Kidney glomerular epithelial cell (primary cell): ENCODE results near the gene SIDT1.

Experiments used
- DNase-seq: peaks from one replicate; lab custom pipeline; 2025; lab: John Stamatoyannopoulos, UW

Gene SIDT1

DNA sequence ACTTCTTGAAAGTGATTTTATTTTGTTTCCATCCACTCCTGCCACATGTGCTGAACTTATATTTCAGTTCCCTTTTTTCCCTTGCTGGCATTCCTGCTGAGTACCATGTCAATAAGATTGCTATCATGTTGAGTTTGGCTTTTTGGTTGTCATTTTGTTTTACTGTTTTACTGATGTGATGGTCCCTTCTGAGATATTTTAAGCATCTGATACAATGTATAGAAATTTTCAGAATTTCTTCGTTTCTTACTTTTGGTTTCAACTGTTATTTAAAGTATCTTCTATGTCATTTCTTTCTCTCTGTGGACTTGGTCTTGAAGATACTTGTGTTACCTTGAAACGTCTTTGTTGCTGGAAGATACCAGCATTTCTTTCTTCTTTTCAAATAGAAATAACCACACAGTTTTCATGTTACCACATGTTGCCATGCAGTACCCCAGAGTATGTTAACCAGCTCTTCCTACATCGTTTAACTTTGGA, 14.1 kb downstream of the SIDT1 start:
- no peak for DNase-seq

DNA sequence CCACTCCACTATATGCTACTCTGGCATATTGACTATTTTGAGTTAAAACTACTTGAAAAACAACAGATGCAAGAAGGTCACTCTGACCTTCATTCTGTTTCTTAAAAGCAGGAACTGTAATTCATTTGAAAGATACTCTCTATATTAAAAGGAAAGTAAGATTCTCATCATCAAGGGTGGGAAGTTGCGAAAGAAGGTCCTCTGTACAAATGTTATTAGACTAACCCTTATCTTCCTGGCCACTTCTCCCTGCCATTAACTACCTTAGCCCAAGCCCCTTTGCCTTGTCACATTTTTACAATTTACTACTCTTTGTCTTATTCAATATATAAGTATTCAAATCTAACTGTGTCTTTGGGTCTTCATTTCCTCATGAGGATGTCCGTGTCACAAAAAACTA, 16.1 kb downstream of the SIDT1 start:
- DNase-seq, result no peak

DNA sequence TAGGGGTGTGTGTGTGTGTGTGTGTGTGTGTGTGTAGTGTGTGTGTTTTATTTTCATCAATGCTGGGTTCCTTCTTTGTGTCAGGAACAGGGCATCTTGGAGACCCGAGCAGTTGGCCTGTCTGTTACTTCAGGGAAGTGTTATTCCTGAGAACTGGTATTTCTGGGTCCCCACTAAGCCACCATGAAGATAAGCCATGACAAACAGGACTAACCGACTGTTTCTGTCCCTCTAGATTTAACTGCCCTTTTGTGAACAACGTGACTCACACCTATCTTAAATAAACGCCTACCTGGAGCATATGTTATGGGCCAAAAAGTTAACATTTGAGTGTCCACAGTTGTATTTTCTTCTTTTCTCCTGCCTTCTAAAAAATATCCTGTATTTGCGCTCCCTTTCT, 19.5 kb downstream of the SIDT1 start:
- DNase-seq, result no peak

DNA sequence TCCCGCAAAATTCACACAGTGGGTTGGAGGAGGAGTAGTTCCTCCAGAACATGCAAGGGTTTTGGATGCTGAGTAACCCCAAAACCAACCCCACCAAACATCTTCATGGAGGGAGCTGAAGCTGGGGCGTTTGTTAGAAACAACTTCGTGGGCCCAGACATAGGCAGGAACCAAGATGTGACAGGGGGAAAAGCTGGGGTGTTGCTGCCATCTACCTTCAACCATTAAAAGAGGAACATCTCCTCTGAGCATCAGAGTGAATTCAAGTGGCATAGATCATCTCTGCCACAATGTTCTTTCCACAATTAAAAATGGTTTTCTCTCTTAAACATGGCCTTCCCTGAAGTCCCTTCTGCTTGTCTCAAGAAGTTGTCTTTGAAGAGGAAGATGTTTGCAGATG, 20.5 kb downstream of the SIDT1 start:
- DNase-seq, result no peak

- DNase-seq, result no peak
Observed at GRCh38 chr3:113555138-113555537, 22.8 kb downstream of the SIDT1 start.

DNA sequence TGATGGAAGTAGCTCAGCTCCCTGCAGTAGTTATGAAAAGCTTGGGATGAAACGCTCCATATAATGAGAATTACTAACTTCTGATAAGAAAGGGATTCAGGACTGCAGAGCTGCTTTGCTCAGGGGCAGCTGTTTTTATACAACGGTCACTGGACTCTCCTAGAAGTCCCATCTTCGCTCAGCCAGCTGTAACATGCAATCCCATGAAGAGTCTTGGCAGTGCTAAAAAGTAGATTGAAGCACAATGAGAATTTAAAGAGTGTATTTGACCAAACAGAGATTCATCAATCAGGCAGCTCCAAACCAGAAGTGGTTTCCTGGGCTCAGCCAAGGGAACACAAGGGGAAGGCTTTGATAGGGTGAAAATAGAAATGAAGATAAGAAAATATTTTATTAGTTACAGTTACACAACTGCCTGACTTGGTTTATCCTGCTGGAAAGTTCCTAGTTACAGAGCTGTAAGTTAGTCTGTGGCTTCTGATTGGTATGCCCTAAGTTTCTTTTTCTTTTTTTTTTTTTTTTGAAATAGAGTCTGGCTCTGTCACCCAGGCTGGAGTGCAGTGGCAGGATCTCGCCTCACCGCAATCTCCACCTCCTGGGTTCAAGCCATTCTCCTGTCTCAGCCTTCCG, 24.1 kb downstream of the SIDT1 start:
- no peak for DNase-seq

GRCh38 chr3:113556946-113557335, 24.6 kb downstream of the SIDT1 start:
- no peak for DNase-seq

GRCh38 chr3:113557374-113557773, 25.0 kb downstream of the SIDT1 start:
- peak; percentile 85 for DNase-seq

- DNase-seq, result no peak
Observed at GRCh38 chr3:113559009-113559408, 26.7 kb downstream of the SIDT1 start.

DNA sequence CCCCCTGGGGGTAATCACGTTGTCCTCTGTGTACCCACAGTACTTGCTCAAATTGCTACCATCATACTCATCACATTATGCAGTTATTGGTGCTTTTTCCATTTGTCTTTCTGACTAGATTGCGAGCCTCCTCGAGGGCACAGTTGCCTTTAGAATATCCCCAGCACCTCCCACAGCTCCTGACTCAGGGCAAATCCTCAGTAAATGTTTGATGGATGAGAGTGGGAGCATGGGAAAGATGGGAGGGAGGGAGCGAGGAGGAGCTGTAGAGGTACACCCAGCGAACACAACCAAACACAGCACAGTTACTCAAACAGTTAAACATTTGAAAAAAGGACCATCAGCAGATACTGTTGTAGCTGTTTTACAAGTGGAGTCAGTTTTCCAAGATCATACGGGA, 27.9 kb downstream of the SIDT1 start:
- DNase-seq, result no peak

GRCh38 chr3:113560831-113561623, 28.7 kb downstream of the SIDT1 start:
- peak; percentile 44 for DNase-seq

DNA sequence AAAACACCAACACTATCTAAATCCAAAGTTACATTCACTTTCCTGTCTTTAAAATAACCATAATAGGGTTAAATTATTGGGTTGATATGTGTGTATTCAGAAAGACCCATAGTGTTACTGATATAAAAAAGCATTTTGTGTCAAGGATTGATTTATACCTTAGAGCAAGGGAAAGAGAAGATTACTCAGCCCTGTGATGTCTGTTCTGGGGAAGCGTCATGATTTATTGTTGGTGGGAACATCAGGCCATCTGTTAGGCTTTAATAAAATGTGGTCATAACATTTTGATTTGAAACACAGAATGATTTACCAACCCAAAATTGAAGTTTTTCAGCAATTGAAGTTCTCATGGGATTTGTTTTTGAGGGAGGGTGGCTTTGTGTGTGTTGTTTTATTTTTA, 33.2 kb downstream of the SIDT1 start:
- DNase-seq, result no peak

DNA sequence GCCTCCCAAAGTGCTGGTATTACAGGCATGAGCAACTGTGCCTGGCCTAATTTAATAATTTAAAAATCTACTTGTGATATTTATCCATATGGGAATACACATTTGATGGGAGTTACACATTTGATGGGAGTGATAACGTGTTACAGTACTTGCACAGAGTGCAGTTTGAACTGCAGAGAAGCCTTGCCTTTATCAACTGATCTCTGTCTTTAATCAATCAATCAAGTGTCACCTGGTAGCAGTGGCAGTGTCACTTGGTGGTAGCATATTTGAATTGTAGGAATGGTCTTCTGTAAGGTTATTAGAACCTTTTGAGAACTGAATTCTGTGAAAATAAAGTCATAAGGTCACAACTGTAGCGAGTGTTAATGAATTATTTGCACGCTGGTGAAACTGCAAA, 37.8 kb downstream of the SIDT1 start:
- no peak for DNase-seq

- no peak for DNase-seq
Observed at GRCh38 chr3:113571360-113571759, 39.0 kb downstream of the SIDT1 start.

GRCh38 chr3:113573728-113574127, 41.4 kb downstream of the SIDT1 start:
- DNase-seq, result no peak

- DNase-seq, result no peak
Observed at GRCh38 chr3:113574213-113574612, 41.9 kb downstream of the SIDT1 start.

DNA sequence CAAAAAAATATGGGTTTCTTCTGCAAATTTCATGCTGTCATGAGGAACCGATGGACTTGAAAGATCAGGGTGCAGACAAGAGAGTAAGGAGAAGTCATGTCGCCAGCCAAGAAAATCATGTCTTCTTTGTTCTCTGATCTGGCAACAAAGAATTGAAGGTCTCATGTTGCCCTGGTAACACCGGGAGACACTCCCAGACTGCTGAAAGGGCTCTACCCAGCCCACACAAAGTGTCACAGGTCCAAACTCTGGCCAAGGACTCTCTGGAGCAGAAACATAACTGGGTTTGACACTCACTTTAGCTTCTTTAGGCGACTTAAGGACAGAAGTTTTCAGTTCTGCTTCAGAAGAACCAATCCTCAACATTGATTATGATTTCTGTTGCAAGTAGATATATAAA, 42.9 kb downstream of the SIDT1 start:
- DNase-seq, result no peak

- no peak for DNase-seq
Observed at GRCh38 chr3:113585228-113585627, 52.9 kb downstream of the SIDT1 start.

GRCh38 chr3:113585720-113586119, 53.4 kb downstream of the SIDT1 start:
- no peak for DNase-seq

GRCh38 chr3:113588806-113589205, 56.5 kb downstream of the SIDT1 start:
- no peak for DNase-seq

- DNase-seq, result no peak
Observed at GRCh38 chr3:113589971-113590370, 57.6 kb downstream of the SIDT1 start.

- DNase-seq, result no peak
Observed at GRCh38 chr3:113590983-113591382, 58.6 kb downstream of the SIDT1 start.

DNA sequence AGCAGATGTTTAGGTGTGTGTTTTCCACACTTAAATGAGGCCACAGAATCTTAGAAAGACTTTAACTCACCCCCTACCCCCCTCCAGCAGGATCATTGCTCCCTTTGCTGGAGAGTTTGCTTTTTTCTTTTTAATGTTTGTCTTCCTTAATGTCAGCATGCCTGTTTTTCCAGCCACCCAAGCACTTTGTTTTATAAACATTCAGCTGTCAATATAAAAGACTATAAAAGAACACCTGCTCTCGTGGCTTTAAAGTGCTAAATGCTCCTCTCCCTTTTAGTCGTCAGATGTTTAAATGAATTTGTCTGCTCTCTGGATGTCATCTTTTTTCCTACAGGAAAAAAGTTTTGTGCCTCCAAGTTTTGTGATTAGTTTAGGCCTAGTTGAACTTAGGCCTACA, 61.7 kb downstream of the SIDT1 start:
- no peak for DNase-seq
